ENCODE results near the gene MAP7D1. TPM values are rescaled to one million over a fixed set of nuclear protein-coding genes. Genes with fewer than 3 reads are reported as not detected.
A peak's percentile ranks its signal among the peaks of the same experiment; 100 is the strongest.

The MAP7D1 gene
- total RNA-seq, 4 donors from 2014 or later: 74.3 to 187 (median 86.0) TPM

- Histone ChIP-seq H3K27ac (peak overlapping the region; percentile 79 to 86 (median 82)), H3K4me1 (peaks cover 16 to 51% (median 30%) of the 10 kb centered on the region in 4 donors), H3K4me3 (peak overlapping the region in 3 of 4 donors; percentile 13 to 36 (median 24)), H3K9me3 (no peaks in the 10 kb centered on the region), H3K36me3 (peaks cover 0 to 39% (median 12%) of the 10 kb centered on the region in 4 donors), H3K27me3 (no peaks in the 10 kb centered on the region)
- in situ Hi-C loops (cut with MboI; ENCODE audit: low pct_ligation_motif_present in 1 of 4, low pct_unique_long_range_greater_than_20kb in 1 of 4, low sequenced_read_pairs in 3 of 4) (loop anchor here in 3 of 4 donors (25.0 kb wide), 2 partner anchors 109 to 234 kb away; no protein-coding TSS in a partner anchor), intact Hi-C loops (cut with DNase I; ENCODE audit: low total_unique reads) (no loop called here)
- TF ChIP-seq POLR2AphosphoS5 (IDR thresholded peaks at IDR 0.05): peak in 2 of 3 donors; percentile 44 to 66
- TF ChIP-seq POLR2A (IDR thresholded peaks at IDR 0.05): peak; percentile 51
- no peak for TF ChIP-seq CTCF (IDR thresholded peaks at IDR 0.05)
- 65% methylated on average over 62 of the region's 62 CpGs; no CpG with 5 or more reads in 1 of the 2 donors for WGBS, 2 donors (ENCODE audit: low coverage in 1 of 2)
- peak; percentile 90 for DNase-seq
These were observed 22.7 kb downstream of the MAP7D1 start for GRCh38 chr1:36178471-36179219.

GRCh38 chr1:36179220-36179600 lies 23.2 kb downstream of the MAP7D1 start:
- in situ Hi-C loops (cut with MboI; ENCODE audit: low pct_ligation_motif_present in 1 of 4, low pct_unique_long_range_greater_than_20kb in 1 of 4, low sequenced_read_pairs in 3 of 4) (loop anchor here in 3 of 4 donors (25.0 kb wide), 2 partner anchors 108 to 233 kb away; no protein-coding TSS in a partner anchor), intact Hi-C loops (cut with DNase I; ENCODE audit: low total_unique reads) (no loop called here)
- WGBS, 2 donors (ENCODE audit: low coverage in 1 of 2): 84 to 100% methylated on average over 1 to 19 of the region's 19 CpGs
- peaks cover 16 to 51% (median 28%) of the 10 kb centered on the region in 4 donors for H3K4me1 ChIP-seq
- H3K4me3 ChIP-seq: peak overlapping the region in 2 of 4 donors; percentile 24 to 36
- H3K9me3 ChIP-seq: no peaks in the 10 kb centered on the region
- peak overlapping the region; percentile 79 to 86 (median 82) for H3K27ac ChIP-seq
- DNase-seq: no peak
- TF ChIP-seq POLR2A (IDR thresholded peaks at IDR 0.05) (no peak), EP300 (IDR thresholded peaks at IDR 0.05; ENCODE audit: low read depth) (no peak), CTCF (IDR thresholded peaks at IDR 0.05) (no peak), POLR2AphosphoS5 (IDR thresholded peaks at IDR 0.05) (no peak)
- H3K36me3 ChIP-seq: peaks cover 0 to 34% (median 10%) of the 10 kb centered on the region in 4 donors
- H3K27me3 ChIP-seq: no peaks in the 10 kb centered on the region

- WGBS, 2 donors (ENCODE audit: low coverage in 1 of 2): 74% methylated on average over 2 of the region's 2 CpGs; no CpG with 5 or more reads in 1 of the 2 donors
- no peak for DNase-seq
- in situ Hi-C loops (cut with MboI; ENCODE audit: low pct_ligation_motif_present in 1 of 4, low pct_unique_long_range_greater_than_20kb in 1 of 4, low sequenced_read_pairs in 3 of 4): loop anchor here (10.0 to 25.0 kb wide), 4 partner anchors 78 to 230 kb away; no protein-coding TSS in a partner anchor
- Histone ChIP-seq H3K36me3 (peaks cover 0 to 24% (median 4%) of the 10 kb centered on the region in 4 donors), H3K4me1 (peaks cover 4 to 37% (median 17%) of the 10 kb centered on the region in 4 donors), H3K4me3 (no peak overlapping the region), H3K9me3 (no peaks in the 10 kb centered on the region), H3K27ac (peak overlapping the region; percentile 69 to 85 (median 73)), H3K27me3 (no peaks in the 10 kb centered on the region)
- intact Hi-C loops (cut with DNase I; ENCODE audit: low total_unique reads): no loop called here
- TF ChIP-seq POLR2AphosphoS5 (IDR thresholded peaks at IDR 0.05) (no peak), POLR2A (IDR thresholded peaks at IDR 0.05) (no peak), EP300 (IDR thresholded peaks at IDR 0.05; ENCODE audit: low read depth) (no peak), CTCF (IDR thresholded peaks at IDR 0.05) (no peak)
These were observed 26.8 kb downstream of the MAP7D1 start for GRCh38 chr1:36182734-36183133.

GRCh38 chr1:36183309-36183856 lies 27.4 kb downstream of the MAP7D1 start:
- intact Hi-C loops (cut with DNase I; ENCODE audit: low total_unique reads): no loop called here
- H3K27ac ChIP-seq: peak overlapping the region; percentile 69 to 85 (median 73)

More at GRCh38 chr1:36183309-36183856, 27.4 kb downstream of the MAP7D1 start:
- DNase-seq: no peak
- Histone ChIP-seq H3K9me3 (no peaks in the 10 kb centered on the region), H3K36me3 (peaks cover 0 to 24% (median 3%) of the 10 kb centered on the region in 4 donors), H3K27me3 (no peaks in the 10 kb centered on the region), H3K4me3 (no peak overlapping the region), H3K4me1 (peaks cover 8 to 34% (median 12%) of the 10 kb centered on the region in 4 donors)
- in situ Hi-C loops (cut with MboI; ENCODE audit: low pct_ligation_motif_present in 1 of 4, low pct_unique_long_range_greater_than_20kb in 1 of 4, low sequenced_read_pairs in 3 of 4): loop anchor here (10.0 to 25.0 kb wide), 4 partner anchors 79 to 229 kb away; no protein-coding TSS in a partner anchor
- TF ChIP-seq EP300 (IDR thresholded peaks at IDR 0.05; ENCODE audit: low read depth) (no peak), CTCF (IDR thresholded peaks at IDR 0.05) (no peak), POLR2A (IDR thresholded peaks at IDR 0.05) (no peak), POLR2AphosphoS5 (IDR thresholded peaks at IDR 0.05) (peak; percentile 39 to 75 (median 46))
- WGBS, 2 donors (ENCODE audit: low coverage in 1 of 2): 76 to 86% methylated on average over 2 of the region's 2 CpGs

Measured in transverse colon (tissue), 4 donors.